ENCODE data around the gene CREBBP. TPM values are rescaled to one million over a fixed set of nuclear protein-coding genes. Genes with fewer than 3 reads are reported as not detected.

Gene CREBBP
- total RNA-seq, 1 experiment from 2014 or later: 79.6 TPM

DNA sequence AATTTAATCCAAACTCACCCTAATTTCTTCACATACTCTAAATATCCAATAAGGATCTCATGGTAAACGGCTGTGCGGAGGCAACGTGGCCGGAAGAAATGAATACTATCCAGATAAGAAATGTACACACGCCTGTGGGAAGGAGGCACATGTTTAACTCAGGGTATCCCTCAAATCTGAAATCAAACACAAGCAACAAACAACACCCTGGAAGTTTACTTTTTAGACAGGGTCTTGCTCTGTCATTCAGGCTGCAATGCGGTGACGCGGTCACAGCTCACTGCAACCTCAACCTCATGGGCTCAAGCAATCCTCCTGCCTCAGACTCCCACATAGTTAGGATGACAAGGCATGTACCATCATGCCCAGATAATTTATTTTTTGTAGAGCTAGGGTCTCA is 142.0 kb downstream of the CREBBP start:
- Histone ChIP-seq H3K4me1 (ENCODE audit: insufficient read depth, low read length, poor library complexity, severe bottlenecking) (no peaks in the 10 kb centered on the region), H3K27ac (ENCODE audit: low read depth, low read length, poor library complexity, severe bottlenecking) (no peak overlapping the region), H3K36me3 (ENCODE audit: insufficient read depth, low read length, poor library complexity, severe bottlenecking) (peaks cover 83% of the 10 kb centered on the region), H3K27me3 (replicated peaks; ENCODE audit: insufficient read depth, low read depth, low read length, poor library complexity) (no peaks in the 10 kb centered on the region), H3K9me3 (ENCODE audit: low read depth, low read length, poor library complexity, severe bottlenecking) (no peaks in the 10 kb centered on the region), H3K4me3 (ENCODE audit: low read depth, low read length, poor library complexity, severe bottlenecking) (no peak overlapping the region)
- ChIA-PET POLR2A (ENCODE audit: low non-redundant PET) (interaction anchor here (0.6 kb wide), 1 partner anchor 445 kb away, joined by 3 read pairs; no protein-coding TSS in a partner anchor), CTCF (no interaction called here)
- intact Hi-C loops (cut with micrococcal nuclease; ENCODE audit: unreplicated experiment): no loop called here
- BruUV-seq (replicated peaks): no TSS peak
- no peak for DNase-seq (ENCODE audit: low spot score)
- no peak for TF ChIP-seq EZH2 (IDR thresholded peaks at IDR 0.05; ENCODE audit: borderline replicate concordance, low read depth, low read length, poor library complexity, severe bottlenecking)
- TF ChIP-seq, protein P1, sequence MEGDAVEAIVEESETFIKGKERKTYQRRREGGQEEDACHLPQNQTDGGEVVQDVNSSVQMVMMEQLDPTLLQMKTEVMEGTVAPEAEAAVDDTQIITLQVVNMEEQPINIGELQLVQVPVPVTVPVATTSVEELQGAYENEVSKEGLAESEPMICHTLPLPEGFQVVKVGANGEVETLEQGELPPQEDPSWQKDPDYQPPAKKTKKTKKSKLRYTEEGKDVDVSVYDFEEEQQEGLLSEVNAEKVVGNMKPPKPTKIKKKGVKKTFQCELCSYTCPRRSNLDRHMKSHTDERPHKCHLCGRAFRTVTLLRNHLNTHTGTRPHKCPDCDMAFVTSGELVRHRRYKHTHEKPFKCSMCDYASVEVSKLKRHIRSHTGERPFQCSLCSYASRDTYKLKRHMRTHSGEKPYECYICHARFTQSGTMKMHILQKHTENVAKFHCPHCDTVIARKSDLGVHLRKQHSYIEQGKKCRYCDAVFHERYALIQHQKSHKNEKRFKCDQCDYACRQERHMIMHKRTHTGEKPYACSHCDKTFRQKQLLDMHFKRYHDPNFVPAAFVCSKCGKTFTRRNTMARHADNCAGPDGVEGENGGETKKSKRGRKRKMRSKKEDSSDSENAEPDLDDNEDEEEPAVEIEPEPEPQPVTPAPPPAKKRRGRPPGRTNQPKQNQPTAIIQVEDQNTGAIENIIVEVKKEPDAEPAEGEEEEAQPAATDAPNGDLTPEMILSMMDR (conservative IDR thresholded peaks at IDR 0.05; ENCODE audit: low read depth, low read length): no peak

DNA sequence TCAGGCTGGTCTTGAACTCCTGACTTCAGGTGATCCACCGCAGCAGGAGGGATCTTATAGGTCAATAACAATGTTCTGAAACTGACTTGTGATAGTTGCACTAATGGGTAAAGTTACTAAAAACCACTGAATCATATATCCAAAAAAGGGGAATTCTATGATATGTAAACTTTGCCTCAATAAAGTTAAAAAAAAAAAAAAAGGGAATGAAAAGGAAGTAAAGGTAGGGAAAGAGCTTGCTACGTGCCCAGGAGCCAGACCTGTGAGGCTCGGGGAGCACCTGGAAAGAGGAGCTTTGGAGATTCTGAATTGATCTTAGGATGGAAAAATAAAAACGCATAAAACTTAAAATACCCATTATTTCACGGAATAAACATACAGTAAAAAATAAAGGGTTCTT is 142.4 kb downstream of the CREBBP start:
- BruUV-seq (replicated peaks): no TSS peak
- TF ChIP-seq EZH2 (IDR thresholded peaks at IDR 0.05; ENCODE audit: borderline replicate concordance, low read depth, low read length, poor library complexity, severe bottlenecking): no peak
- TF ChIP-seq, protein P1 (conservative IDR thresholded peaks at IDR 0.05; ENCODE audit: low read depth, low read length): no peak
- Histone ChIP-seq H3K4me3 (ENCODE audit: low read depth, low read length, poor library complexity, severe bottlenecking) (no peak overlapping the region), H3K4me1 (ENCODE audit: insufficient read depth, low read length, poor library complexity, severe bottlenecking) (no peaks in the 10 kb centered on the region), H3K27me3 (replicated peaks; ENCODE audit: insufficient read depth, low read depth, low read length, poor library complexity) (no peaks in the 10 kb centered on the region), H3K36me3 (ENCODE audit: insufficient read depth, low read length, poor library complexity, severe bottlenecking) (peaks cover 79% of the 10 kb centered on the region), H3K27ac (ENCODE audit: low read depth, low read length, poor library complexity, severe bottlenecking) (no peak overlapping the region), H3K9me3 (ENCODE audit: low read depth, low read length, poor library complexity, severe bottlenecking) (no peaks in the 10 kb centered on the region)
- POLR2A ChIA-PET (ENCODE audit: low non-redundant PET): interaction anchor here (0.6 kb wide), 1 partner anchor 446 kb away, joined by 3 read pairs; no protein-coding TSS in a partner anchor
- no peak for DNase-seq (ENCODE audit: low spot score)
- intact Hi-C loops (cut with micrococcal nuclease; ENCODE audit: unreplicated experiment): no loop called here
- CTCF ChIA-PET: no interaction called here

DNA sequence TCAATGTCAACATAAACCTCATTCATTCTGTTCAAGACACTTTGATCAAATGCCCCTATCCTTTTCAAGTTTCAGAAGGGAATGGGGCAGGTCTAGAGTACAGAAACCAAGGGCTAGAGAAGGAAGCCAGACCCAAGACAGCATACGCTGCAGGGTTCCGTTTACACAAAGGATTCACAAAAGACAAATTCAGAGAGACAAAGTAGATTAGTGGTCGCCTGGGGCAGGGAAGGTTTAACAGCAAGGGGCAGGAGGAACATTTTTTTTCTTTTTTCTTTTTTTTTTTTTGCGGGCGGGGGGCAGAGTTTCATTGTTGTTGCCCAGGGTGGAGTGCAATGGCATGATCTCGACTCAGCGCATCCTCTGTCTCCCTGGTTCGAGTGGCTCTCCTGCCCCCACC is 143.3 kb downstream of the CREBBP start:
- BruUV-seq (replicated peaks): no TSS peak
- no peaks in the 10 kb centered on the region for H3K27me3 ChIP-seq (replicated peaks; ENCODE audit: insufficient read depth, low read depth, low read length, poor library complexity)
- H3K36me3 ChIP-seq (ENCODE audit: insufficient read depth, low read length, poor library complexity, severe bottlenecking): peaks cover 72% of the 10 kb centered on the region
- no peak overlapping the region for H3K27ac ChIP-seq (ENCODE audit: low read depth, low read length, poor library complexity, severe bottlenecking)
- no peaks in the 10 kb centered on the region for H3K4me1 ChIP-seq (ENCODE audit: insufficient read depth, low read length, poor library complexity, severe bottlenecking)
- TF ChIP-seq, protein P1 (conservative IDR thresholded peaks at IDR 0.05; ENCODE audit: low read depth, low read length): no peak
- TF ChIP-seq EZH2 (IDR thresholded peaks at IDR 0.05; ENCODE audit: borderline replicate concordance, low read depth, low read length, poor library complexity, severe bottlenecking): no peak
- ChIA-PET CTCF (no interaction called here), POLR2A (ENCODE audit: low non-redundant PET) (no interaction called here)
- no peaks in the 10 kb centered on the region for H3K9me3 ChIP-seq (ENCODE audit: low read depth, low read length, poor library complexity, severe bottlenecking)
- intact Hi-C loops (cut with micrococcal nuclease; ENCODE audit: unreplicated experiment): no loop called here
- DNase-seq (ENCODE audit: low spot score): no peak
- H3K4me3 ChIP-seq (ENCODE audit: low read depth, low read length, poor library complexity, severe bottlenecking): no peak overlapping the region

Measured in A673 (cell line).